CD4-positive, alpha-beta T cell treated with Interleukin-17A for 4 hours (primary cell): ENCODE data around the gene CBX8.

ENCODE experiments used
- DNase-seq: peaks from one replicate; pipeline ENCODE4 v3.0.0-alpha.2; 2020; ENCODE audit warnings: mixed read lengths

Gene CBX8

DNA sequence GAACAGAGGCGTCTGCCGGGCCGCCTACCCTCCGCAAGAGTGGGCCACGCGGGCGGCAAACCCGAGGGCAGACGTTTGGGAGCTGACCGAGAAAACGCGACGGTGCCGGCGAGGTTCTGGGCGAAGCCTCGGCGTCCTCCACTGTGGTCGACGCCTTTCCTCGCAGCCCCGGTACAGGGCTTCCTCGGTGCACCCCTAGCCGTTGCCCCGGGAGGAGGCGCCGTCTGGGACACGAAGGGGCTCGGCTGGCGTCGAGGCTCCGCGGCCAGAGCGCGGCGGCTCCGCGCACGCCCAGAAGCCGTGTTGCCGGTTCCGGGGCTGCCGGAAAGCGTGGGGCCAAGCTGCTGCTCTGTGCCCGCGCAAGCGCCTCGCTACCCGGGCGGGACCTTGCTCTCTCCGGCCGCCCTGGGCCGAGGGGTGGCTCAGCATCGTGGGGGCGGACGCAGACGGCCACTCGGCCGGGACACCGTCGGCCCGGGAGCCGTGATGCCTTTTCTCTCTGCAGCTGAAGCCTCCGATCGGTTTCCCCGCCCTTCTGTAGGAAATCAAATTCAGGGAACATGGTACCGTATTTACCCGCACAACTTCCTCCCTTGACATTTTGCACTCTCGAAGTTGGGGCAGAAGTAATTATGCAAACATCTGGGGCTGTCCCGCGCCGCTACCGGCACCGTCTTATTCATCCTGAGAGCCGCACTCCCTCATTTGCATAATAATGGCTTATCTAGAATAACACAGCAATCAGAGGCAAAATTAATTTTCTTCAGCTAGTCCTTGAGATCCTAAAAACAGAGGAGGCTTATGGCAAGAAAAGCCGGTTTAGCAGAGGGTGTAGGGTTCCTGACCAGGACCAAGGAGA is 7.3 kb upstream of the CBX8 start:
- peak; percentile 49 for DNase-seq

GRCh38 chr17:79803421-79803996 is 6.6 kb upstream of the CBX8 start:
- no peak for DNase-seq

DNA sequence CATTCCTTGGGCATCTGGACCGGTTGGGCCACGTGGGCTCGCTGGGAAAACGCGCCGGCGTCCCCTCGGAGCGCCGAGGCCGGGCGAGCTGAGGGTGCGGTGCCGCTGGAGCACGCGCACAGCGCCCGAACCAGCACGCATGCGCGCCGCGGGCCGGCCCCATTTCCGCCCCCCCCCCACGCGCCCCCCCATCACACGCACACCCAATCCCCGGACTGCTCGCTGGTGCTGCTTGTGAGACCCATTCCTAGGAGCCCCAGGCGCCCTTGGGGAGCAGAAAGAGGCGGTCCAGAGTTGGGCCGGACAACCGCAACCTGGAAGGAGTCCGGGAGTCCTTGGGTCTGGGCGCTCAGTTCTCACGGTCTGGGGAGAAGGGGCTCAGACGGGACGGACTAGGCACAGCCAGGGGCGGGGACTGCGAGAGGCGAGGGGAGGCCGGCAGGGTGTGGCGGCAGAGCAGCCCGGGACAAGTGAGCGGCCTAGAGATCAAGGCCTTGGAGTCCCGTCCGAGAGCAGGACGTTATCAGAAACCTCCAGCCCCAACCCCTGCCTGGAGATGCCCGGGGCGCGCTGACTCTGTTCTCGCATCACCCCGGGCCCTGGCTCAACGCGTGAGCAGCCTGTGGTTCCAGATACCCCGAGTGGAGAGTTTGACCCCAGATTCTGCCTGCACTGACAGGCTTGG is 6.0 kb upstream of the CBX8 start:
- DNase-seq: peak; percentile 26

- no peak for DNase-seq
Measured at GRCh38 chr17:79802039-79802735, 5.3 kb upstream of the CBX8 start.

DNA sequence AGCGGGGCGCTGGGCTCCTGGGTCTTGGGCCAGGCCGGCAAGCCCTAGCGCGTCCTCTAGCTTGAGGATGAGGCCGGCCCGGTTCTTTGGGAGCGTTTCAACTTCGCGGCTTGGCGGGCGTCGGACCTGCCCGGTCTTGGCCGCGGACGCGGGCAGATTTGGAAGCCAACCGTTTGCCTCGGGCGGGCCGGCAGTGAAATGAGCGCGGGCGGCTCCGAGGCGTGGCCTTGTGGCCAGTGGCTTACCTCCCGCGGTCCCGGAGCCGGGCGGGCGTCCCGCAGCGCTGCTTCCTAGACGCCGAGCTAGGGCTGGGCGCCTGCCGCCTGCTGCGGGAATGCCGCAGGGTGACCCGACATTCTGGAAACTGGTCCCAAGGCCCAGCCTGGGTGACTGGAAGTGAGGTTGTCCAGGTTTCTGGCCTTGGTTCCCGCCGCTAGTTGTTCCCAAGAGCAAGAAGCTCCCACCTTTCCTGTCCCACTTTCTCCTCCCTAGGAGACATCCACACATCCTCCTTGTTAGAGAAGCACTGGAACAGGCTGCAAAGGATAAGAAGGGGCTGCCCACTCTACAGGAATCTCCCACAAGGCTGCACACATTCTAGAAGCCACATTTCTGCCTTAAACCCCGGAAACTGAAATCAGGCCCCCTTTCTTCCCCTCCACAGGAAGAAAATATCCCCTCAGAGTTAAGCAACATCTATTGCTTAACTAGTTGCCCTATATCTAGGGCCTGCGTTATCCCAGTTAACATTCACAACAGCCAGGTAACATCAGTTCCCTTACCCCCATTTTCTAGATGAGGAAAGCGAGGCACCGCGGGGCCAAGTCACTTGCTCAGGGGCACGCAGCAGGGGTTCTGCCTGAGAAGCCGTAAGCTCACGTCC is 4.5 kb upstream of the CBX8 start:
- DNase-seq: no peak

GRCh38 chr17:79800325-79801155 is 3.7 kb upstream of the CBX8 start:
- DNase-seq: peak; percentile 44

DNA sequence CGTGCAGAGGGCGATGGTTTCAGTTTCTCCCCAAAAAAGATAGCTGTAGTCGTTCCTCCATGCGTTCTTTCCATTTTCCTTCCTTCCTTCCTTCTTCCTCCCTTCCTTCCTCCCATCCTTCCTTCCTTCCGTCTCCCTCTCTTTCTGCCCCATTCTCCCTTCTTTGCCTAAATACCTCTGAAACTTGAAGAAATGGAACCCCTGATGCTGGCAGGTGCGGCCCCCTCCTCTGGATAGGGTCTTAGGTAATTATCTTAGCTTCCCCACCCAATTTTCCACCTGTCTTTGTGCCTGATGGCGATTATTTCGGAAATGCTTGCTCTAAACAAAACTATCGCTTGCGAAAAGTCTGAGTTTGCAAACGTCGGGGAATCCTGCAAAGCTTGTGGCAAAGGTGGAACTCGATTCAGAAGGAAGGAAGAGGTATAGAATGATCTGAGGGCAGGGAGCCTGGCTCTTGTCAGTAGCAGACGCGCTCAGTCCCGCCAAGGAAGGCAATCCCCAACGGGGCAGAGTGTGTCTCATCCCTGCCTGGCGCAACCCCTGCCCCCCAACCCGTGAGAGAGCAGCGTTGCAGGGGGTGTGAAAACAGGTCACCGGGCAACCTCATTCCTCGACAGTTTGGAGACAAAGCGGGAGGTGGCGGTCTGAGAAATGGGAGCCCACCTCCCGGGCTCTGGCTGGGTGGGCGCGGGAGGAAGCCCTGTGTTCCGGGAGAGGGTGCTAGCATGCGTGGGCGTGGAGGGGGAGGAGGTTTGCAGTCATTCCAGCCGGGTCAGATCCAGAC is 2.9 kb upstream of the CBX8 start:
- no peak for DNase-seq

- no peak for DNase-seq
Measured at GRCh38 chr17:79799174-79799537, 2.3 kb upstream of the CBX8 start.

GRCh38 chr17:79798299-79799173 is 1.7 kb upstream of the CBX8 start:
- DNase-seq: no peak

DNA sequence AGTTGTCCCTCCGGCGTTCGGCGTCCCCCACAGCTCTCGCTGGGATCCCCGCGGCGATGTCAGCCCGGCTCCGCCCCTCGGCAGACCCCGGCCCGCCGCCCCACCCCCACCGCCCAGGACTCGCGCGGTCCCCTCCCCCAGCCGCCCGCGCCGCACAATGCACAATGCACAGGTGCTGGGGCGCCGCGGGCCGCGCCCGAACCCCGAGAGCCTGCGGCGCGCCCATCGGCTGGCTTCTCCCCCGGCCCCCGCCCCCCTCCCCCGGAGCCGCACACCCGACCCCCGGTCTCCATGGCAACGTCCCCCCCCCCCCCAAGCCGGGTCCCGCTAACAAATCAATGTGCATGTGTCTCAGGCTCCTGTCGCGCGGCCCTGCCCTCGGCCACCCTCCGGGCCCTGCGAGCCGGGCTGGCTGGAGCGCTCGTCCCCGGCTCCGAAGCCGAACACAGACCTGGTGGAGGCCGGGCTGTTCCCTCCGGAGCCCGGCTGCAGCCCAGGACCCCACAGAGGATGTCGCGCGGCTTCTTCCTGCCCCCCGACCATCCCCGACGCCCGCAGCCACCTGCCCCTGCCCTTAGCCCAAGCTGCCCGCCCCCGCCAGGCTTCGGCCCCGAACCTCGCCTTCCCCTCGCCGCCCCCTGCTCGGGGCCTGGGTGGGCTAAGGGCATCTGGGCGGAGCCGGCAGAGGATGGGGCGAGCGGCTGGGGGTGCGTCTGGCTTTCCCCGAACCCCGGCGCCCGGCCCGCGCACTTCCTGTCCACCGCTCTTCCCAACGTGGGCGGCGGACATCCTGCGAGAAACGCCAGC is 818 bp upstream of the CBX8 start:
- DNase-seq: no peak

DNA sequence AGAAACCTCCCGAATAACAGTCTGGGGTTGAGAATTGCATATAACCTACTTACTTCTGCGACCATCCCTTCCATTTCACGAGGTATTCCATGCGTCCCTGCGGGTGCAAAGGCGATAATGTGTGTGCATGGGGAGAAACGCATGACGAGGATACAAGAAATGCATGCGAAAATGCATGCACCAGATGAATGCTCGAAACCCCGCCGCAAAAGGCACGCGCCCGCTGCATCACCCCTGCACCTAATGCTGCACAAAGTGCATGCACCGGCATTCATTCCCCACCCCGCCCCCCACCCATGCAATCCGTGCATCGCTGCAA is 474 bp downstream of the CBX8 start:
- DNase-seq: no peak

- DNase-seq: no peak
Measured at GRCh38 chr17:79795795-79796443, 958 bp downstream of the CBX8 start.

DNA sequence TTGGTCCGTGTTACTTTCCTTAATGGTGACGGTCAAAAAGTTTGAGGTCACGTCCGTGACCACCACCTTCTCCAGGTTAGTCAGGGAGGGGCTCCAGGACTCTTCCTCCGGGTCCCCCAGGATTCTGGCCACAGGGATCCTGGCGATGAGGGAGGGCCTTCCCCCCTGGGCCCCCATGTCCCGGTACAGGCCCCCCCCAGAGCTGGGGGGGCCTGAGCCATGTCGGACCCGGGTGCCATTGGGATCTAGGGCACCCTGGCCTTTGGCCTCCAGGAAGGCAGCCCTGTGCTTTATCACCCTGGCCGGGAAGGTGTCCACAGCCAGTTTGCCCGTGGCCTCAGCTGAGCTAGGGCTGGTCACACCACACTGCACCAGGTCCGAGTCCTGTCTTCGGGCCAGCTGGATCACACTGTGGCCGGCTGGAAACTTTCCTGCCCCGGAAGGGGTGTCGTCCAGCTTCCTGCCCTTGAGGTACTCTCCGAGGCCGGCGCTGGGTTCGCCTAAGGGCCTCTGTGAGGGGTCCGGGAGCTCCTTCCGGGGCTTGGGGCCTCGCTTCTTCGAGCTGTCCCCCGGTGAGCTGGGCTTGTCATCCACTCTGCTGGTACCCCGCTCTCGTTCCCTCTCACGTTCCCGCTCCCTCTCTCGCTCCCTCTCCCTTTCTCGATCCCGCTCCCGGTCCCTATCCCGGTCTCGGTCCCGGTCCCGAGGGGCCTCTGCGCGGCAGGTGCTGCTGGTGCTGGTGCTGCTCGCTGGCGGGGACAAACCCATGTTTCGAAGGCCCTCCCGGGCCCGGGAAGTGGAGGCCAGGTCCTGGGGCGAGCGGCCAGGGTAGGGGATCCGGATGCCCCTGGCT is 2.0 kb downstream of the CBX8 start:
- no peak for DNase-seq

GRCh38 chr17:79793924-79794304 is 3.0 kb downstream of the CBX8 start:
- DNase-seq: no peak

DNA sequence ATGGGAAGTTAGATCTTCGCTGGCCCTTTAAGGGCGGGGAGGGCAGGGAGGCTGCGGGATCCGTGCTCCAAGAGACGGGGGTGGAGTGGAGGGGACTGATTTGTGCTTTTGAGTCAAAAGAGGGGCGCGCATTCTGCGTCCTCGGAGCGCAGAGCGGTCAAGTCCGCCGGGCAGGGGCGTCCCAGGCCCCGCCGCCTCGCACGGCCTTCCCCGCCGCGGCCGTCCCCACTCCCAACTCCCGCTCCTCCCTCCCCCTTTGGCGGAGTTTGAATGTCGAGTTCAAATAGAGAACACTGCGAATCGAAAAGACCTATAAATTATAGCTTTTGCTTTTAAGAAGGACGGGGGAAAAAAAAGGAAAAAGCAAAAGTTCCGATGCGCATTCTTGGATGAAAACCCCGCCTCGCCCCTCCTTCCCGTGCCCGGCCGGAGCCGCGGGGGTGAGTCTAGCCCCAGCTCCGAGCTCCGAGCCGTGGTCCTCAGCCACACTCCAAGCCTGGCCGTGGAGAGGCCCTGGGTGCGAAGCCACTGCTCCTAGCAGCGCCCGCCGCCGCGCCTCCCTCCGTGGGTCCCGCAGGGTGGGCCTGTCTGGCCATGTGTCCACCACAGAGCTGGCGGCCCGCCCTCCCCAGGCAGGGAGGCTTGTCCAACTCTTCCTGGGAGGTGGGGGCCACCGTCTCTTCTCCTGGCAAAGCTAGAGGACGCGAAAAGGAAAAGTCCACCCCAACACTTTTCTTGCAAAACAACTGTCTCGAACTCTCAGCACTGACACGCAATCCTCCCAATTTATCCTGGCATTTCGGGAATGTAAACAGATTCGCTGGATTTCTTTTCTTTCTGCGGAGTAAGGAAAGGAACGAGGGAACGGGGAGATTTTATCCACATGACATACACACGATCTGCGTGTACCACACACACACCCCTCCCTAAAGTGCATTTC is 3.6 kb downstream of the CBX8 start:
- no peak for DNase-seq

- DNase-seq: no peak
Measured at GRCh38 chr17:79792341-79792871, 4.5 kb downstream of the CBX8 start.
